Adrenal gland (tissue), 5 donors: ENCODE results near the gene ETV7.

Experiments
- POLR2A ChIP-seq, 2 donors: fragments of 450-650 bp; IDR thresholded peaks; one replicate each; pipeline ENCODE4 v1.6.1; 2017; ENCODE audit warnings: antibody characterized with exemption in 2 of 2, mild to moderate bottlenecking in 2 of 2, moderate library complexity in 1 of 2
- TF ChIP-seq, protein P1 (sequence below), 6 experiments: fragments of 450-650 bp in 4 of 6; fragments of 200-600 bp in 2 of 6; sonication (generic) in 1 of 6; IDR thresholded peaks; 1 replicate in 5 of 6; 2 replicates in 1 of 6; pipeline versions ENCODE4 v1.5.1 to v1.8.0; 2016 to 2021; ENCODE audit warnings: antibody characterized with exemption in 6 of 6, mild to moderate bottlenecking in 2 of 6, moderate library complexity in 1 of 6
- donor health status: DM: no; HTN: no; CAD: no.

DNA sequence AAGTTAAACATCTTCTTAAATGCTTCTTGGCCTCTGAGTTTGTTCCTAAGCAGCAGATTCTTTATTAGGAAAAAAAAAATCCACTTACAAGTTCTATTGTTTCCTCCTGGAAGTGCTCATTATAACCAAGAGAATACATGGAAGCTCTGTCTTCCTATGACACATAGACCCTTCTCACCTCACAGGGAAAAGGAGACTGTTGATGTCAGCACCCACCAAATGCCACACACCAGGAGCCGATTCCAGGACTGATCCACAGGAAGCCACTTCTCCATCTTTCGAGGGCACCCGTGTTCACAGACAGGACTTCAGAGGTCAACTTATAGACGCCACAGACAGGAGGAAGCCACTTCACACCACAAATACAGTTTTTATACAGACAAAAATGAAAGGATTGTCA lies 37.4 kb downstream of the ETV7 start:
- TF ChIP-seq, protein P1, sequence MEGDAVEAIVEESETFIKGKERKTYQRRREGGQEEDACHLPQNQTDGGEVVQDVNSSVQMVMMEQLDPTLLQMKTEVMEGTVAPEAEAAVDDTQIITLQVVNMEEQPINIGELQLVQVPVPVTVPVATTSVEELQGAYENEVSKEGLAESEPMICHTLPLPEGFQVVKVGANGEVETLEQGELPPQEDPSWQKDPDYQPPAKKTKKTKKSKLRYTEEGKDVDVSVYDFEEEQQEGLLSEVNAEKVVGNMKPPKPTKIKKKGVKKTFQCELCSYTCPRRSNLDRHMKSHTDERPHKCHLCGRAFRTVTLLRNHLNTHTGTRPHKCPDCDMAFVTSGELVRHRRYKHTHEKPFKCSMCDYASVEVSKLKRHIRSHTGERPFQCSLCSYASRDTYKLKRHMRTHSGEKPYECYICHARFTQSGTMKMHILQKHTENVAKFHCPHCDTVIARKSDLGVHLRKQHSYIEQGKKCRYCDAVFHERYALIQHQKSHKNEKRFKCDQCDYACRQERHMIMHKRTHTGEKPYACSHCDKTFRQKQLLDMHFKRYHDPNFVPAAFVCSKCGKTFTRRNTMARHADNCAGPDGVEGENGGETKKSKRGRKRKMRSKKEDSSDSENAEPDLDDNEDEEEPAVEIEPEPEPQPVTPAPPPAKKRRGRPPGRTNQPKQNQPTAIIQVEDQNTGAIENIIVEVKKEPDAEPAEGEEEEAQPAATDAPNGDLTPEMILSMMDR (IDR thresholded peaks at IDR 0.05) = no peak
- TF ChIP-seq POLR2A (IDR thresholded peaks at IDR 0.05) = no peak
